ENCODE measurements around the gene ERC1.

Gene ERC1

GRCh38 chr12:1422604-1423315, 431.7 kb downstream of the ERC1 start:
- no peak for DNase-seq

GRCh38 chr12:1424674-1425395, 433.8 kb downstream of the ERC1 start:
- no peak for DNase-seq

DNA sequence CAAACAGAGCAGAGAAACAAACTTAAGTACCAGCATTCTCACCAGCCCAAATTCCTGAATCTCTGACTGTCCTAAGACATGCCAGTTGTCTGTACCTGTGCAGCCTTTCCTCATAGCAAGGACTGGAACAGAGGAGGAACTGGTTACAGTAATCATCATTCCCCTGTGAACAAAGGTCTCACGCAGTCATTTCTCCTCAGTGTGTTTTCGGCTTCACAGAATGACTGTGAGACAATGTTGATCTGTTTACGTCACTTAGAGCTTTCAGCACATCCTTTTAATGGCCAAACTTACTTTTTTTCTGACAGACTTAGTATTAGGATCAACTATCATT, 434.3 kb downstream of the ERC1 start:
- DNase-seq = no peak

DNA sequence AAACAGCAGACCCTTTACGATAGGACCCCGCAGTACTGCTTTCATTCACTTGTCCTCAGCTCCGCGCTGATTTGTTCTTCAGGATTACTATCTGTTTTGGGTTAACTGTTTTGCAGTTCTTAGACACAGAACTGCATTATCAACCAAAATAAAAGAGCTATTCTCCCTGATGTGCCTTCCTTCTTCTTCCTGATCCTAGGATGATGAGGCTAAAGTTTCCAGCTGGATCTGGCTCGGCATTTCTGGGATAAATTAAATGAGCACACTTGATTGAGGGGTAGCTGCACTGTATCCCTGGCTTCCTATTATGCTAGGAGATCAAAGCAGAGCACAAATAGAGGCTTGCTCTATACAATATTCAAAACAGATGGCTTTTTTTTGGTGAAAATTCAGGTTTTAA, 437.6 kb downstream of the ERC1 start:
- DNase-seq = no peak

- no peak for DNase-seq
These were observed 439.0 kb downstream of the ERC1 start for GRCh38 chr12:1429980-1430379.

DNA sequence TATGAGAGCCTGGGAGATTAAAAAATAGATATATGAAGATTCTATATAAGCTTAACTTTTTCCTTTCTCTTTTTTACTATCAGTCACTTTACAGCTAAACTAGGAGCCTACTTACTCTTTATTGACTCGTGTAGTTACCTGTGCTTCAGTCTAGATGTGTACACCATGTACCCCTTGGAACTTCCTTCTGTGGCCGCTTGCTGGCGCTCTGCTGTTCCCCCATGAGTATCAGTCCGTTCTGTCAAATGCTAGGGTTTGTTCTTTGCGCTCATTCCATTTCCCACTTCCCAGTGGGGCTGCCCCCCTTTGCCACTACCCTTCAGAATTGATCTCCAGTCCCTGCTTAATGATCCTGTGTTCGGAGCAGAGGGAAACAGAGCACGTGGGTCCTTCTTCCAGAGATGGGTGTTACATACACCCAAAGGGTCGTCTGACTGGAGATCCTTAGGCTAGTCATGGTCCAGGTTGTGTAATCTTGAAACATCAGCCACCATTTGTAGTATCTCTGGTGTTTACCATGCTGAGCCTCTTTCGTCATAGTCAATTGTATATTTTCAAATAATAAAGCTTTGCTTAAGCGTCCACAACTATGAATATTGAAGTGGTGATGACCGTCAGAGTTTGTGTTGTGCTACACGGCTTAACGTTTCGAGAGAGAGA, 443.4 kb downstream of the ERC1 start:
- DNase-seq = no peak

GRCh38 chr12:1435044-1435443, 444.0 kb downstream of the ERC1 start:
- DNase-seq = no peak

DNA sequence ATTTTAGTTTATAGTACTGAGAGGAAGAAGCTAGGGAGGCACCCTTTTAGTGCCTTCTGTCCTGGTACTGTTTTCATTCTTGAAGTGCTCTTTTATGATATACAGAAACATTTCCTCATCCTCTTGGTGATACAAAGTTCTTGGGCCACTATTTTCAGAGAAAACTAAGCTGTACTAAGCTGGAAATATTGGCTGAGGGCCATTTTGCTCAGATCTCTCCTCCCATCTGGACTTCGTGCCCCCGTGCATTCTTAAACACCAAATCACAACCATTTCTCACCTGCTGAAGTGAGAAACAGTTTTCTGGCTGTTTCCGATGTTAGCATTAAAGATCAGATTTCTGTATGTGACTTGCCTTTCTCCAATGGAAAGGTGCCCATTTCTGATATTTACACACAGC, 444.4 kb downstream of the ERC1 start:
- DNase-seq = no peak

GRCh38 chr12:1436015-1436414, 445.0 kb downstream of the ERC1 start:
- DNase-seq = no peak

DNA sequence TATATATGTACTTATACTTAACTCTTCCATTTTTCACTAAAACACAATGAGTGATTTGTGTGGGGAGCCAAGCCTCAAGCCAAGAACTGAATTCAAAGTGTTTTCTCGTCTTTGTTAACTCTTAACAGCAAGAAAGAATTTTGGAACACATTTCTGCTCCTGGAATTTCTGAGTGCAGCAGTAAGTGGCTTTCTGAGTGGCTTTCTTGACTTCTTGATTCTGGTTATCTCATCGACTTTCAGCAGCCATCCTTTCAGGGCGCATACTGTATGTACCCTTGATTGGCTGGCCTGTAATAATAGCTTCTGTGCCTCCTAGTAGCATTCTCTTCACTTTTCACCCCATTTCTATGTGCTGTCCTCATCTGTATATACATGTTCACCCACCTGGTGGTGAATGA, 446.0 kb downstream of the ERC1 start:
- no peak for DNase-seq

DNA sequence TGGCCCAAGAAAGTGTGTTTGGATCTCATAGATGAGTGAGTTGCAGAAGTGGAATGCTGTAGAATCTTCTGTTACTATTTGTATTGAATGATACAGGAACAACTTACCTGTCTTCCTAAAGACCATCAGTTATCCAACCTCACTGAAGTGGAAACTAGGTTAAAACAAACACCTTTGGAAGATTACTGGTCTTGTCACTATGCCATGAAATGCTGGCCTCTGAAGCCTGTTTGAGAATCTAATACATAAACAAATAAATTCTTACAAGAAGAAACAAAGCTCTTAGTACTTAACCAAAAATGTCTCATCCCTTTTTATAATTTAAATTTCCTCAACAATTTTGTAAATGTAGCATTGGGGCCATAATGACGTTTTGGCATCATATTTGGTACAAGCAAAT, 448.2 kb downstream of the ERC1 start:
- DNase-seq = no peak

DNA sequence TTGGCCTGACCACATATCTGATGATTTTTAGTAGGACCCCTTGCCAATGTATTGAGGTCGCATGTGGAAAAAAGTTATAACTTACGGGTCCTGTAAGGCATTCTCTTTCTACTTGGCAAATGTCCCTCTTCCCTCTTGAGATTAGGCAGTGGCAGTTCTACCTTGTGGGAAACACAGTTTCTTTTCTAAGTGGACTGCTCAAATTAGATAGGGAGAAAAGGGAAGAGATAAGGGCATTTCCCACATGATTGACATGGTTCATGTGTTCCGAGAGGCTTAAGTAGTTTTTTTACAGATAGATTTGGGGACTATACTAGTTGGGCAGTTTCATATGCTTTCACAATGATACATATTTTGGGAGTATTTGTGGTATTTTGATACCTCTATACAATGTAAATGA, 448.7 kb downstream of the ERC1 start:
- DNase-seq = no peak

DNA sequence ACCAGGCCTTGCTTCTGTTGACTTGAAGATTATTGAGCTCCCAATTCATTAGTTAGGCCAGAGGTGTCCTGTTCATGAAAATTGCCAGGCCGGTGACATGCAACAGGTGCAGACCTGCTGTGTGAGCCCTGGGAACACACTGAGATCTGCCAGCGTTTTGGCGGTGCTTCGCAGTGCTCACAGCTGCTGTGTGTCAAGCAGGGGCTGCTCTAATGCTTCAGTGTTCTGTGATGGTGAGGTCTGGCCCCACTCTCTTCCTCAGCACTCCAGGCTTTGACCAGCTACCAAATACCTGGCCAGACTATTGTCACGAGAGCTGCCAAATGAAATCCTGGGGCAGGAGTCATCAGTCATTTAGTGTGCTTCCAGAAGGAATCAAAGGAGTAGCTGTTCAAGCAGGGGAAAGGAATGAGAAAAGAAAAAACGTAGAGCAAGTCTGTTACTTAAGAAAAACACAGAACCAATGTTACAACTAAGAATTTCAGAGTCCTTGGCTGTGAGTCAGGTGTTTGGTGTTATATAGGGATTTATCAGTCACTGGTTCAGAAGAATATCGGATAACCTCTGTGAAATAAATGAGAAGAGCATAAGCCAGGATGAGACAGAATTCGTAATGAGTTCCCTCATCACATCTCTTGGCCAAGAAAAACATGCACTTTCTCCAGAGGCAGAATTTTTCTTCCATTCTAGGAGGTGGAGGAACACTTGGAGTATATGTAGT, 452.6 kb downstream of the ERC1 start:
- no peak for DNase-seq

- DNase-seq = no peak
These were observed 453.1 kb downstream of the ERC1 start for GRCh38 chr12:1444142-1444516.

GRCh38 chr12:1445807-1446206, 454.8 kb downstream of the ERC1 start:
- DNase-seq = no peak

- DNase-seq = no peak
These were observed 457.3 kb downstream of the ERC1 start for GRCh38 chr12:1448336-1448735.

DNA sequence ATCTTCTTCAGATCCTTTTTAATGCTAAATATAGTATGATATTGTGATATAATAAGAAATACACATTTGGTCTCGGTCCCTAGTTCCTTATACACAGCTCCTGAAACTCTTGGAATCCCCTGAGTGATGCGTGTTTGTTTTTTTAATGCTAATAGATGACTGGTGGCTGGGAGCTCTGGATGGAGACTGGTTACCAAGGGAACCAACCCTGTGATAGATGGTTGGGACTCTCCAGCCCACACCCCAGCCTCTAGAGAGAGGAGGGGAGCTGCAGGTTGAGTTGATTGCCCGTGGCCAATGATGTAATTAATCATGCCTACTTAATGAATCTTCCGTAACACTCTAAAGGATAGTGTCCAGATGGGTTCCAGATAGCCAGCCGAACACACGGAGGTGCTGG, 462.8 kb downstream of the ERC1 start:
- no peak for DNase-seq

- DNase-seq = no peak
These were observed 465.9 kb downstream of the ERC1 start for GRCh38 chr12:1456885-1457284.

- no peak for DNase-seq
These were observed 466.9 kb downstream of the ERC1 start for GRCh38 chr12:1457901-1458300.

- no peak for DNase-seq
These were observed 468.3 kb downstream of the ERC1 start for GRCh38 chr12:1459339-1459738.

GRCh38 chr12:1463073-1463905, 472.3 kb downstream of the ERC1 start:
- no peak for DNase-seq

DNA sequence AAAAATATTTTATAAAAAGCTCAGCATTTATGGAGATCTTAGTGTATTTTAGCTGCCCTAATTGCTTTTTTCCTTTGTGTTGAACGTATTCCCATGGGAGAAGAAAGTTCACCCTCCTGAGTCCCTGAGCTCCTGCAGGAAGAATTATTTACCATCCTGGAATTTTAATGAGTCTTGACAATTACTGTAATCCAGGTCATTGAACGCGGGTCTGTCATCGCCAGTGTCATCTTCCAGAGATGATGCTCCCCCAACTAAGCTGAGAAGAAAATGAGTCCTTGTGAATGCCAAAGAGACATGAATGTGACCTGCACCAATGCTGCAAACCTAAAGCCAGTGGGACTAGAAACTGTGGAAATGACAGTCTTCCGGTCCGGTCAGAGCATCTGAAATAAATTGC, 473.9 kb downstream of the ERC1 start:
- no peak for DNase-seq

DNA sequence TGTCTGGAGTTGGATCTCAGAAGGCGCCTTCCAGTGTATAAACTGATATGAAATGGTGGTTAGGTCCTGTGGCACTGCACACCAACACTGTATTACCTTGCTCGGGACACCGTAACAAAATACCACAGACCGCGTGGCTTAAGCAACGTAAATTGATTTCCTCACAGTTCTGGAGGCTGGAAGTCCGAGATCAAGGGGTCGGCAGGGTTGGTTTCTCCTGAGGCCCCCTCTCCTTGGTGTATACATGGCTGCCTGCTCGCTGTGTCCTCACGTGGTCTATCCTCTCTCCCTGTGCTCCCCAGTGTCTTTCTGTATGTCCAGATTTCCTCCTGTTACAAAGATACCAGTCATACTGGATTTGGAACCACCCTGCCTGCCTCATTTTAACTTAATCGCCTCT, 475.0 kb downstream of the ERC1 start:
- no peak for DNase-seq

Data from activated T-cell treated with anti-CD3 and anti-CD28 coated beads for 4 hours (primary cell).